GM18870 (cell line): ENCODE data around the gene TUB.

Experiments used
- ATAC-seq: cut with Tn5 transposase; IDR thresholded peaks from one replicate; pipeline ENCODE4 v1.9.1; 2021; ENCODE audit warnings: moderate library complexity; ENCODE audit not compliant: unreplicated experiment

The TUB gene

GRCh38 chr11:8089791-8090510 is 8.9 kb downstream of the TUB start:
- ATAC-seq: no peak

GRCh38 chr11:8090756-8091155 is 9.7 kb downstream of the TUB start:
- no peak for ATAC-seq

GRCh38 chr11:8091721-8092120 is 10.7 kb downstream of the TUB start:
- no peak for ATAC-seq

- no peak for ATAC-seq
Observed at GRCh38 chr11:8092587-8093424, 11.8 kb downstream of the TUB start.

GRCh38 chr11:8093931-8094575 is 13.0 kb downstream of the TUB start:
- no peak for ATAC-seq

- no peak for ATAC-seq
Observed at GRCh38 chr11:8094656-8095055, 13.6 kb downstream of the TUB start.

- no peak for ATAC-seq
Observed at GRCh38 chr11:8095371-8095770, 14.4 kb downstream of the TUB start.

GRCh38 chr11:8095806-8096522 is 15.0 kb downstream of the TUB start:
- ATAC-seq: no peak

- ATAC-seq: no peak
Observed at GRCh38 chr11:8096575-8096974, 15.6 kb downstream of the TUB start.

GRCh38 chr11:8097062-8097461 is 16.1 kb downstream of the TUB start:
- no peak for ATAC-seq

GRCh38 chr11:8097468-8097867 is 16.5 kb downstream of the TUB start:
- no peak for ATAC-seq

- no peak for ATAC-seq
Observed at GRCh38 chr11:8097926-8098325, 16.9 kb downstream of the TUB start.

- no peak for ATAC-seq
Observed at GRCh38 chr11:8098361-8098760, 17.4 kb downstream of the TUB start.

GRCh38 chr11:8098879-8099278 is 17.9 kb downstream of the TUB start:
- no peak for ATAC-seq

GRCh38 chr11:8099291-8099899 is 18.4 kb downstream of the TUB start:
- ATAC-seq: peak; percentile 60

- no peak for ATAC-seq
Observed at GRCh38 chr11:8100158-8100557, 19.1 kb downstream of the TUB start.

GRCh38 chr11:8100605-8101004 is 19.6 kb downstream of the TUB start:
- no peak for ATAC-seq

GRCh38 chr11:8101421-8101820 is 20.4 kb downstream of the TUB start:
- no peak for ATAC-seq

- no peak for ATAC-seq
Observed at GRCh38 chr11:8102296-8102915, 21.4 kb downstream of the TUB start.

GRCh38 chr11:8102965-8103364 is 22.0 kb downstream of the TUB start:
- ATAC-seq: no peak
